Activated T-cell treated with anti-CD3 and anti-CD28 coated beads, Interleukin-2, amount 50 U/mL, for 4 hours (primary cell): ENCODE results near the gene KIAA0232. TPM values are rescaled to one million over a fixed set of nuclear protein-coding genes. Genes with fewer than 3 reads are reported as not detected.

Experiments
- ATAC-seq, 2 donors: fragments of 200-7000 bp; cut with Tn5 transposase; one replicate each; pipeline ENCODE4 v1.10.0; 2021
- DNase-seq: peaks from one replicate; pipeline ENCODE4 v3.0.0-alpha.2; 2020
- H3K27me3 Mint-ChIP-seq: one replicate; pipeline ENCODE4 v1.8.0; 2021; ENCODE audit warnings: low read depth, mixed read lengths
- H3K36me3 Mint-ChIP-seq: one replicate; pipeline ENCODE4 v1.8.0; 2022; ENCODE audit warnings: mixed read lengths; ENCODE audit not compliant: insufficient read depth
- H3K4me1 Mint-ChIP-seq: one replicate; pipeline ENCODE4 v1.8.0; 2021; ENCODE audit warnings: low read depth, mixed read lengths
- H3K4me3 Mint-ChIP-seq: one replicate; pipeline ENCODE4 v1.8.0; 2021; ENCODE audit warnings: mild to moderate bottlenecking, moderate library complexity, mixed read lengths
- H3K9me3 Mint-ChIP-seq: one replicate; pipeline ENCODE4 v1.8.0; 2021; ENCODE audit warnings: mixed read lengths
- total RNA-seq, 3 donors: library from RNA; stranded (reverse); gene quantifications; one replicate each; pipeline ENCODE4 v1.2.1, GENCODE V29; 2021

Gene KIAA0232
- total RNA-seq, 3 donors from 2014 or later: 14.5 to 20.0 (median 18.9) TPM

- no peaks in the 10 kb centered on the region for H3K9me3 Mint-ChIP-seq
- no peak for ATAC-seq
Measured at GRCh38 chr4:6764976-6765620, 17.4 kb upstream of the KIAA0232 start.

GRCh38 chr4:6765703-6766102, 16.8 kb upstream of the KIAA0232 start:
- no peaks in the 10 kb centered on the region for H3K27me3 Mint-ChIP-seq

More at GRCh38 chr4:6764976-6765620, 17.4 kb upstream of the KIAA0232 start:
- Mint-ChIP-seq H3K4me1 (peaks cover 20% of the 10 kb centered on the region), H3K36me3 (no peaks in the 10 kb centered on the region), H3K4me3 (no peak overlapping the region), H3K27me3 (no peaks in the 10 kb centered on the region)
- no peak for DNase-seq

GRCh38 chr4:6767386-6767747, 15.2 kb upstream of the KIAA0232 start:
- no peak for ATAC-seq
- no peaks in the 10 kb centered on the region for H3K27me3 Mint-ChIP-seq
- no peak overlapping the region for H3K4me3 Mint-ChIP-seq
- DNase-seq: no peak
- no peaks in the 10 kb centered on the region for H3K9me3 Mint-ChIP-seq
- H3K36me3 Mint-ChIP-seq: no peaks in the 10 kb centered on the region
- H3K4me1 Mint-ChIP-seq: peaks cover 16% of the 10 kb centered on the region

More at GRCh38 chr4:6765703-6766102, 16.8 kb upstream of the KIAA0232 start:
- H3K4me3 Mint-ChIP-seq: no peak overlapping the region
- ATAC-seq: no peak
- H3K36me3 Mint-ChIP-seq: no peaks in the 10 kb centered on the region
- no peaks in the 10 kb centered on the region for H3K9me3 Mint-ChIP-seq
- no peak for DNase-seq
- H3K4me1 Mint-ChIP-seq: peaks cover 20% of the 10 kb centered on the region

GRCh38 chr4:6767748-6768538, 14.6 kb upstream of the KIAA0232 start:
- no peak for DNase-seq
- Mint-ChIP-seq H3K27me3 (no peaks in the 10 kb centered on the region), H3K36me3 (no peaks in the 10 kb centered on the region), H3K4me3 (peak overlapping the region; percentile 3), H3K9me3 (no peaks in the 10 kb centered on the region), H3K4me1 (peaks cover 16% of the 10 kb centered on the region)
- ATAC-seq: no peak

- Mint-ChIP-seq H3K9me3 (no peaks in the 10 kb centered on the region), H3K4me3 (peak overlapping the region; percentile 3), H3K36me3 (no peaks in the 10 kb centered on the region), H3K27me3 (no peaks in the 10 kb centered on the region), H3K4me1 (peaks cover 16% of the 10 kb centered on the region)
- DNase-seq (no peak), ATAC-seq (no peak)
Measured at GRCh38 chr4:6768539-6768905, 14.0 kb upstream of the KIAA0232 start.

- Mint-ChIP-seq H3K4me1 (peaks cover 16% of the 10 kb centered on the region), H3K27me3 (no peaks in the 10 kb centered on the region), H3K36me3 (no peaks in the 10 kb centered on the region), H3K9me3 (no peaks in the 10 kb centered on the region), H3K4me3 (no peak overlapping the region)
- DNase-seq (no peak), ATAC-seq (peak; percentile 41 to 48)
Measured at GRCh38 chr4:6769233-6769988, 13.1 kb upstream of the KIAA0232 start.

- H3K4me3 Mint-ChIP-seq: no peak overlapping the region
- DNase-seq (no peak), ATAC-seq (no peak)
- no peaks in the 10 kb centered on the region for H3K9me3 Mint-ChIP-seq
- H3K36me3 Mint-ChIP-seq: no peaks in the 10 kb centered on the region
- peaks cover 16% of the 10 kb centered on the region for H3K4me1 Mint-ChIP-seq
- no peaks in the 10 kb centered on the region for H3K27me3 Mint-ChIP-seq
Measured at GRCh38 chr4:6769989-6770420, 12.5 kb upstream of the KIAA0232 start.

GRCh38 chr4:6770581-6771228, 11.8 kb upstream of the KIAA0232 start:
- Mint-ChIP-seq H3K9me3 (no peaks in the 10 kb centered on the region), H3K27me3 (no peaks in the 10 kb centered on the region), H3K36me3 (no peaks in the 10 kb centered on the region), H3K4me1 (peaks cover 16% of the 10 kb centered on the region), H3K4me3 (no peak overlapping the region)
- ATAC-seq (no peak), DNase-seq (no peak)

GRCh38 chr4:6771229-6771671, 11.3 kb upstream of the KIAA0232 start:
- no peaks in the 10 kb centered on the region for H3K36me3 Mint-ChIP-seq
- peaks cover 16% of the 10 kb centered on the region for H3K4me1 Mint-ChIP-seq
- no peak for ATAC-seq
- no peaks in the 10 kb centered on the region for H3K9me3 Mint-ChIP-seq
- no peak overlapping the region for H3K4me3 Mint-ChIP-seq
- no peaks in the 10 kb centered on the region for H3K27me3 Mint-ChIP-seq
- no peak for DNase-seq

GRCh38 chr4:6772223-6772928, 10.2 kb upstream of the KIAA0232 start:
- Mint-ChIP-seq H3K27me3 (no peaks in the 10 kb centered on the region), H3K4me1 (peaks cover 22% of the 10 kb centered on the region), H3K4me3 (no peak overlapping the region), H3K9me3 (no peaks in the 10 kb centered on the region), H3K36me3 (no peaks in the 10 kb centered on the region)
- no peak for DNase-seq
- no peak for ATAC-seq

- DNase-seq (no peak), ATAC-seq (no peak)
- H3K27me3 Mint-ChIP-seq: no peaks in the 10 kb centered on the region
- H3K36me3 Mint-ChIP-seq: no peaks in the 10 kb centered on the region
- no peak overlapping the region for H3K4me3 Mint-ChIP-seq
- no peaks in the 10 kb centered on the region for H3K9me3 Mint-ChIP-seq
- H3K4me1 Mint-ChIP-seq: peaks cover 29% of the 10 kb centered on the region
Measured at GRCh38 chr4:6773106-6773505, 9.4 kb upstream of the KIAA0232 start.

- Mint-ChIP-seq H3K9me3 (no peaks in the 10 kb centered on the region), H3K27me3 (no peaks in the 10 kb centered on the region), H3K4me1 (peaks cover 24% of the 10 kb centered on the region), H3K4me3 (no peak overlapping the region), H3K36me3 (no peaks in the 10 kb centered on the region)
- ATAC-seq (no peak), DNase-seq (no peak)
Measured at GRCh38 chr4:6773616-6774540, 8.6 kb upstream of the KIAA0232 start.

GRCh38 chr4:6775746-6776145, 6.8 kb upstream of the KIAA0232 start:
- H3K4me1 Mint-ChIP-seq: peaks cover 22% of the 10 kb centered on the region
- ATAC-seq: no peak
- DNase-seq: no peak
- no peaks in the 10 kb centered on the region for H3K27me3 Mint-ChIP-seq
- H3K9me3 Mint-ChIP-seq: no peaks in the 10 kb centered on the region
- no peaks in the 10 kb centered on the region for H3K36me3 Mint-ChIP-seq
- H3K4me3 Mint-ChIP-seq: no peak overlapping the region
